Panc1 (cell line): Measurements from ENCODE around the gene RBM19.

ENCODE experiments used
- CTCF ChIP-seq: fragments of 450-650 bp; IDR thresholded peaks from 2 replicates; pipeline ENCODE4 v1.5.1; 2017; ENCODE audit warnings: mild to moderate bottlenecking
- POLR2AphosphoS5 ChIP-seq: IDR thresholded peaks from 2 replicates; pipeline ENCODE4 v1.6.1; 2012; ENCODE audit warnings: mild to moderate bottlenecking, low read depth, low read length, moderate library complexity

DNA sequence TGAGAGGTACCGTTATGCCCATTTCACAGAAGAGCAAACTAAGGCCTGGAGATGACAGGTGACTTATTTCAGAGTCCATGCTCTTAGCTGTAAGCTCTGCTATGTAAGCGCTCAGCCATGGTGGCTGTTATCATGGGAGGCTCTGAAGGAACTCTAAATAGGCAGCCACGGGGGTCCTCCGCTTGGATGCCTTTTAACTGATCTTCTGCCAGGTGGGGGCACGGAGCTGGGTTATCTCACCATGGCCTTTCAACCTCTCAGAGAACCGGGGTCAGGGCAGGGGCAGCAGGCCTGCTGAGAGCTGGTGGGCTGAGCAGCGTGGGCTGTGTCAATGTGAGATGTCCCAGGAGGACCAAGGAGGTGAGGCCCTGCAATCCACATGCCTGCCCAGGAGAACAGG lies 49.7 kb upstream of the RBM19 start:
- TF ChIP-seq CTCF = no peak
- no peak for TF ChIP-seq POLR2AphosphoS5
